A549 (cell line): Measurements from ENCODE around the gene TFPT. TPM values are rescaled to one million over a fixed set of nuclear protein-coding genes. Genes with fewer than 3 reads are reported as not detected.

ENCODE experiments used
- ATAC-seq, 2 experiments: fragments of 200-7000 bp in 1 of 2; fragments of >200 bp in 1 of 2; cut with Nextera tagmentation in 1 of 2; cut with Tn5 transposase in 1 of 2; 3 replicates each; pipeline versions ENCODE4 v1.8.0 to v1.9.1; 2018 to 2020; ENCODE audit warnings: mild to moderate bottlenecking in 1 of 2, moderate library complexity in 1 of 2
- CTCF ChIA-PET: fragments of 300-600 bp; sonication (Branson Sonifier 250); formaldehyde crosslinking; extraction: SDS; loops from one replicate; lab custom pipeline; 2021; ENCODE audit warnings: antibody characterized with exemption, inconsistent platforms; lab: Yijun Ruan, JAX
- POLR2A ChIA-PET: fragments of 350-600 bp; formaldehyde crosslinking; extraction: SDS; loops from one replicate; lab custom pipeline; 2021; ENCODE audit warnings: antibody characterized with exemption, inconsistent platforms; lab: Yijun Ruan, JAX
- DNase-seq, 2 experiments: peaks; one replicate each; pipeline versions ENCODE4 v3.0.0 to v3.0.0-alpha.2; 2011 to 2016; ENCODE audit warnings: low read depth in 1 of 2, low spot score in 1 of 2
- FAIRE-seq: peaks from 2 replicates; lab custom pipeline; 2011; peaks lifted over from hg19 to GRCh38; lab: Jason Lieb, UNC
- H3K27ac ChIP-seq, 2 experiments: fragments of >200 bp; sonication (Bioruptor Twin); formaldehyde crosslinking; 3 replicates each; pipeline ENCODE4 v1.5.1; 2016 to 2017
- H3K4me1 ChIP-seq: fragments of >200 bp; sonication (Bioruptor Twin); formaldehyde crosslinking; 3 replicates; pipeline ENCODE4 v1.6.1; 2016
- H3K4me2 ChIP-seq: fragments of >200 bp; sonication (Bioruptor Twin); formaldehyde crosslinking; 3 replicates; pipeline ENCODE4 v1.6.1; 2016
- H3K4me3 ChIP-seq: fragments of >200 bp; sonication (Bioruptor Twin); formaldehyde crosslinking; 3 replicates; pipeline ENCODE4 v1.5.1; 2016
- H3K9me3 ChIP-seq: fragments of >200 bp; sonication (Bioruptor Twin); formaldehyde crosslinking; 3 replicates; pipeline ENCODE4 v1.6.1; 2016
- BHLHE40 ChIP-seq: IDR thresholded peaks from 2 replicates; pipeline ENCODE4 v1.6.1; 2012; ENCODE audit warnings: low read depth, low read length, inconsistent platforms
- CBX2 ChIP-seq: fragments of 200-600 bp; sonication (generic); IDR thresholded peaks from 2 replicates; pipeline ENCODE4 v1.6.1; 2016; ENCODE audit warnings: low read depth, mild to moderate bottlenecking, borderline replicate concordance
- CBX8 ChIP-seq: fragments of 200-600 bp; sonication (generic); IDR thresholded peaks from 2 replicates; pipeline ENCODE4 v1.6.1; 2016
- CHD4 ChIP-seq: fragments of 200-600 bp; sonication (generic); IDR thresholded peaks from 2 replicates; pipeline ENCODE4 v1.6.1; 2016; ENCODE audit warnings: antibody characterized with exemption, mild to moderate bottlenecking, borderline replicate concordance
- ELK1 ChIP-seq: fragments of 150-350 bp; IDR thresholded peaks from 2 replicates; pipeline ENCODE4 v1.6.1; 2014; ENCODE audit warnings: low read depth, mild to moderate bottlenecking, low read length
- ESRRA ChIP-seq: fragments of 150-350 bp; IDR thresholded peaks from 2 replicates; pipeline ENCODE4 v1.6.1; 2014; ENCODE audit warnings: mild to moderate bottlenecking, low read length, borderline replicate concordance
- FOSB ChIP-seq: fragments of 250-450 bp; sonication (Bioruptor Pico); IDR thresholded peaks from 2 replicates; pipeline ENCODE4 v1.5.0; 2020; ENCODE audit warnings: mild to moderate bottlenecking, moderate library complexity
- FOSL2 ChIP-seq, 2 experiments: fragments of 450-650 bp in 1 of 2; fragments of >200 bp in 1 of 2; sonication (Bioruptor Twin) in 1 of 2; formaldehyde crosslinking; IDR thresholded peaks; 2 replicates each; pipeline versions ENCODE4 v1.5.0 to v1.6.1; 2016 to 2020; ENCODE audit warnings: mild to moderate bottlenecking in 1 of 2, moderate library complexity in 1 of 2
- GATA3 ChIP-seq: IDR thresholded peaks from 2 replicates; pipeline ENCODE4 v1.6.1; 2012; ENCODE audit warnings: borderline replicate concordance
- HES2 ChIP-seq: fragments of >200 bp; sonication (Bioruptor Twin); formaldehyde crosslinking; IDR thresholded peaks from 2 replicates; pipeline ENCODE4 v1.6.1; 2016
- JUNB ChIP-seq: fragments of >200 bp; sonication (Bioruptor Twin); formaldehyde crosslinking; IDR thresholded peaks from 2 replicates; pipeline ENCODE4 v1.6.1; 2016
- KDM1A ChIP-seq: fragments of 200-600 bp; sonication (generic); IDR thresholded peaks from 2 replicates; pipeline ENCODE4 v1.6.1; 2016; ENCODE audit warnings: low read depth, mild to moderate bottlenecking
- MAFK ChIP-seq: fragments of 450-650 bp; IDR thresholded peaks from 2 replicates; pipeline ENCODE4 v1.6.1; 2014; ENCODE audit not compliant: partially characterized antibody
- MAX ChIP-seq: IDR thresholded peaks from 2 replicates; pipeline ENCODE4 v1.6.1; 2012
- MYC ChIP-seq: IDR thresholded peaks from 2 replicates; pipeline ENCODE4 v1.6.1; 2012; ENCODE audit warnings: mild to moderate bottlenecking, inconsistent platforms, low read length, improper control_type of control experiment, borderline replicate concordance
- NFE2L2 ChIP-seq: fragments of 150-350 bp; conservative IDR thresholded peaks from 2 replicates; pipeline ENCODE4 v1.6.1; 2014; ENCODE audit warnings: low read length
- PBX3 ChIP-seq: IDR thresholded peaks from 2 replicates; pipeline ENCODE4 v1.6.1; 2012
- POLR2A ChIP-seq: IDR thresholded peaks from 2 replicates; pipeline ENCODE4 v1.6.1; 2012; ENCODE audit warnings: mild to moderate bottlenecking, low read length
- RAD21 ChIP-seq, 2 experiments: fragments of >200 bp in 1 of 2; sonication (Bioruptor Twin) in 1 of 2; formaldehyde crosslinking in 1 of 2; IDR thresholded peaks in 1 of 2; conservative IDR thresholded peaks in 1 of 2; 2 replicates in 1 of 2; 3 replicates in 1 of 2; pipeline ENCODE4 v1.6.1; 2012 to 2018; ENCODE audit warnings: inconsistent platforms in 1 of 2
- RARB ChIP-seq: fragments of 250-450 bp; sonication (Bioruptor Pico); IDR thresholded peaks from 2 replicates; pipeline ENCODE4 v1.8.0; 2021; ENCODE audit warnings: mild to moderate bottlenecking, moderate library complexity
- RCOR1 ChIP-seq: fragments of 150-350 bp; IDR thresholded peaks from 2 replicates; pipeline ENCODE4 v1.6.1; 2014; ENCODE audit warnings: antibody characterized with exemption, low read length, low read depth
- REST ChIP-seq: fragments of 200-600 bp; sonication (generic); IDR thresholded peaks from 2 replicates; pipeline ENCODE4 v1.6.1; 2016; ENCODE audit warnings: antibody characterized with exemption, mild to moderate bottlenecking, moderate library complexity
- RNF2 ChIP-seq: fragments of 200-600 bp; sonication (generic); IDR thresholded peaks from 2 replicates; pipeline ENCODE4 v1.6.1; 2016; ENCODE audit warnings: low read depth, mild to moderate bottlenecking, antibody characterized with exemption, moderate library complexity, borderline replicate concordance
- SMC3 ChIP-seq: fragments of >200 bp; sonication (Bioruptor Twin); formaldehyde crosslinking; IDR thresholded peaks from 3 replicates; pipeline ENCODE4 v1.6.1; 2018; ENCODE audit warnings: inconsistent platforms
- SREBF2 ChIP-seq: fragments of 450-650 bp; IDR thresholded peaks from 2 replicates; pipeline ENCODE4 v1.6.1; 2014; ENCODE audit warnings: mild to moderate bottlenecking, moderate library complexity
- USF2 ChIP-seq: fragments of 450-650 bp; IDR thresholded peaks from 2 replicates; pipeline ENCODE4 v1.6.1; 2014; ENCODE audit warnings: antibody characterized with exemption
- WGBS: methylation state at CpG from one replicate; pipeline ENCODE4 v1.1.6; 2017; ENCODE audit errors: missing lambda C conversion rate; 5-methylcytosine and 5-hydroxymethylcytosine counted together
- polyA plus RNA-seq, 4 experiments: library from polyadenylated mRNA; depleted of rRNA in 3 of 4; stranded (reverse); fragments of >200 nt; fragmentation: RNase III in 1 of 4; extraction: RNeasy Plus Mini Kit Qiagen cat#74134 plus additional on column Dnase treatment in 1 of 4; gene quantifications; 2 replicates in 3 of 4; 3 replicates in 1 of 4; pipeline ENCODE4 v1.2.3, GENCODE V29; 2011 to 2017

TFPT gene
- polyA plus RNA-seq, 2 of the 4 experiments (the other 2 are of a cell fraction): 16.1 to 26.1 TPM

GRCh38 chr19:54149021-54149812 is 33.8 kb upstream of the TFPT start:
- ChIA-PET POLR2A (interaction anchor here (2.7 to 5.5 kb wide), 2 partner anchors 10 to 12 kb away, joined by 16 to 36 read pairs; partner anchors contain the start of genes CNOT3 and LENG1), CTCF (interaction anchor here (0.9 to 4.9 kb wide), 7 partner anchors 8 to 44 kb away, joined by 3 to 25 read pairs (median 8); partner anchors contain the start of genes CNOT3 and LENG1)
- H3K4me2 ChIP-seq: no peak overlapping the region
- WGBS: 92% methylated on average over 12 of the region's 12 CpGs
- DNase-seq (no peak), ATAC-seq (no peak), FAIRE-seq (no peak)
- no peaks in the 10 kb centered on the region for H3K9me3 ChIP-seq
- H3K4me1 ChIP-seq: no peaks in the 10 kb centered on the region
- H3K4me3 ChIP-seq: no peak overlapping the region
- TF ChIP-seq FOSB: no peak
- TF ChIP-seq ESRRA: no peak
- TF ChIP-seq HES2: no peak
- no peak for TF ChIP-seq FOSL2 (IDR thresholded peaks at IDR 0.05)
- TF ChIP-seq FOSL2 (CRISPR knock-in tag; IDR thresholded peaks at IDR 0.05): no peak
- TF ChIP-seq BHLHE40: no peak
- TF ChIP-seq RAD21 (conservative IDR thresholded peaks at IDR 0.05 in 1 of 2, IDR thresholded peaks at IDR 0.05 in 1 of 2): no peak
- TF ChIP-seq NFE2L2: no peak
- TF ChIP-seq MYC: no peak
- no peak for TF ChIP-seq CHD4
- no peak for TF ChIP-seq JUNB
- no peak for TF ChIP-seq CBX2
- no peak for TF ChIP-seq PBX3
- no peak for TF ChIP-seq SREBF2
- no peak for TF ChIP-seq MAX
- TF ChIP-seq SMC3: no peak
- no peak for TF ChIP-seq RCOR1
- no peak for TF ChIP-seq USF2
- no peak overlapping the region for H3K27ac ChIP-seq

- CTCF ChIA-PET: interaction anchor here (1.4 to 4.4 kb wide), 3 partner anchors 9 to 20 kb away, joined by 3 to 24 read pairs (median 8); partner anchors contain the start of gene LENG1
- H3K4me2 ChIP-seq: no peak overlapping the region
- no peak for DNase-seq
- TF ChIP-seq ESRRA (no peak), CBX8 (no peak)
- TF ChIP-seq, all 56 proteins: peak for 0
- H3K4me3 ChIP-seq: no peak overlapping the region
- WGBS: 94% methylated on average over 13 of the region's 19 CpGs
- ATAC-seq: no peak
- H3K27ac ChIP-seq: no peak overlapping the region
- no peak for FAIRE-seq
- H3K9me3 ChIP-seq: no peaks in the 10 kb centered on the region
- POLR2A ChIA-PET: interaction anchor here (0.9 to 5.5 kb wide), 3 partner anchors 10 to 11 kb away, joined by 3 to 36 read pairs (median 6); partner anchors contain the start of genes CNOT3 and LENG1
- H3K4me1 ChIP-seq: no peaks in the 10 kb centered on the region
Measured at GRCh38 chr19:54148158-54148557, 32.7 kb upstream of the TFPT start.

GRCh38 chr19:54147676-54148075 is 32.2 kb upstream of the TFPT start:
- H3K4me2 ChIP-seq: no peak overlapping the region
- ChIA-PET POLR2A (interaction anchor here (0.9 to 5.5 kb wide), 3 partner anchors 10 to 12 kb away, joined by 3 to 36 read pairs (median 6); partner anchors contain the start of genes CNOT3 and LENG1), CTCF (interaction anchor here (1.4 to 4.4 kb wide), 3 partner anchors 9 to 20 kb away, joined by 3 to 24 read pairs (median 8); partner anchors contain the start of gene LENG1)
- H3K9me3 ChIP-seq: no peaks in the 10 kb centered on the region
- ATAC-seq (peak; percentile 13 to 23; a peak in 3 of 6 replicates), FAIRE-seq (no peak), DNase-seq (no peak)
- H3K4me3 ChIP-seq: no peak overlapping the region
- H3K27ac ChIP-seq: no peak overlapping the region
- WGBS: 64% methylated on average over 3 of the region's 3 CpGs
- no peaks in the 10 kb centered on the region for H3K4me1 ChIP-seq
- TF ChIP-seq KDM1A (no peak), NFE2L2 (no peak), POLR2A (no peak), RARB (CRISPR knock-in tag) (no peak), REST (no peak), GATA3 (no peak), CHD4 (no peak), RNF2 (no peak), MAFK (no peak), ELK1 (no peak)
